GM21367 (cell line): ENCODE results near the gene CSTA.

ENCODE experiments used
- ATAC-seq: cut with Tn5 transposase; IDR thresholded peaks from one replicate; pipeline ENCODE4 v1.9.1; 2021; ENCODE audit not compliant: unreplicated experiment

The CSTA gene

GRCh38 chr3:122324871-122325323 is at the start of gene CSTA:
TSS of gene CSTA (plus strand) at chr3:122325248. CDS start at chr3:122325293, 45 bp downstream.
- no peak for ATAC-seq

- no peak for ATAC-seq
Observed at GRCh38 chr3:122281891-122282290, 43.2 kb upstream of the CSTA start.

GRCh38 chr3:122283796-122284445 is 41.1 kb upstream of the CSTA start:
- ATAC-seq, result no peak

GRCh38 chr3:122284486-122284885 is 40.6 kb upstream of the CSTA start:
- ATAC-seq, result no peak

- no peak for ATAC-seq
Observed at GRCh38 chr3:122294359-122294758, 30.7 kb upstream of the CSTA start.

GRCh38 chr3:122295266-122296062 is 29.6 kb upstream of the CSTA start:
- ATAC-seq, result no peak

- ATAC-seq, result no peak
Observed at GRCh38 chr3:122298239-122298638, 26.8 kb upstream of the CSTA start.

- no peak for ATAC-seq
Observed at GRCh38 chr3:122299215-122299614, 25.8 kb upstream of the CSTA start.

- no peak for ATAC-seq
Observed at GRCh38 chr3:122299872-122300460, 25.1 kb upstream of the CSTA start.

GRCh38 chr3:122301063-122301462 is 24.0 kb upstream of the CSTA start:
- ATAC-seq, result no peak

GRCh38 chr3:122305818-122306621 is 19.0 kb upstream of the CSTA start:
- ATAC-seq, result no peak

GRCh38 chr3:122306622-122306953 is 18.5 kb upstream of the CSTA start:
- ATAC-seq, result no peak

GRCh38 chr3:122307094-122307687 is 17.9 kb upstream of the CSTA start:
- no peak for ATAC-seq

- ATAC-seq, result no peak
Observed at GRCh38 chr3:122307976-122308375, 17.1 kb upstream of the CSTA start.

GRCh38 chr3:122310361-122310760 is 14.7 kb upstream of the CSTA start:
- ATAC-seq, result no peak

- ATAC-seq, result no peak
Observed at GRCh38 chr3:122312826-122313225, 12.2 kb upstream of the CSTA start.

- ATAC-seq, result no peak
Observed at GRCh38 chr3:122313281-122313680, 11.8 kb upstream of the CSTA start.

- no peak for ATAC-seq
Observed at GRCh38 chr3:122314228-122314876, 10.7 kb upstream of the CSTA start.

GRCh38 chr3:122315619-122316018 is 9.4 kb upstream of the CSTA start:
- no peak for ATAC-seq

GRCh38 chr3:122316368-122316767 is 8.7 kb upstream of the CSTA start:
- ATAC-seq, result no peak
